ENCODE results near the gene NUP85. TPM values are rescaled to one million over a fixed set of nuclear protein-coding genes. Genes with fewer than 3 reads are reported as not detected.

The NUP85 gene
- total and polyA plus RNA-seq, 4 donors: 40.4 to 69.5 (median 46.1) TPM

DNA sequence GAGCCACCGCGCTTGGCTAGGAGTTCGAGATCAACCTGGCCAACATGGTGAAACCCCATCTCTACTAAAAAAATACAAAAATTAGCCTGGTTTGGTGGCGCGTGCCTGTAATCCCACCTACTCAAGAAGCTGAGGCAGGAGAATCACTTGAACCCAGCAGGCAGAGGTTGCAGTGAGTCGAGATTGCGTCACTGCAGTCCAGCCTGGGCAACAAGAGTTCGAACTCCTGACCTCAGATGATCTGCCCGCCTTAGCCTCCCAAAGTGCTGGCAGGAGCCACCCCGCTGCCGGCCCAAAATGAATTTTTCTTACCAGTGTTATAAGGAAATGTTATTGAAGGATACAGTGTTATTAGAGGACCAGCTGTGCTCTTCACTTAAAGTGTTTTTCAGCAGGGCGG, 2.3 kb downstream of the NUP85 start:
- no peak overlapping the region for H3K9ac ChIP-seq (ENCODE audit: insufficient read depth in 1 of 2, low read length in 2 of 2)
- H3K27ac ChIP-seq (ENCODE audit: low read depth in 1 of 2, low read length in 1 of 2): no peak overlapping the region
- DNase-seq (no peak), ATAC-seq (ENCODE audit: insufficient read depth, low FRiP score) (no peak)
- 80 to 85% methylated on average over 12 of the region's 12 CpGs for WGBS, 2 donors
- TF ChIP-seq CTCF (IDR thresholded peaks at IDR 0.05; ENCODE audit: control extremely low read depth, extremely low read depth): no peak
- no peak overlapping the region for H3K4me3 ChIP-seq
- no peaks in the 10 kb centered on the region for H3K27me3 ChIP-seq (ENCODE audit: control insufficient read depth in 3 of 3, insufficient read depth in 3 of 3, low read length in 2 of 3)
- peaks cover 4 to 19% (median 11%) of the 10 kb centered on the region in 4 donors for H3K36me3 ChIP-seq (ENCODE audit: control insufficient read depth in 4 of 4, insufficient read depth in 4 of 4, low read length in 4 of 4)
- H3K4me1 ChIP-seq (ENCODE audit: control insufficient read depth in 5 of 5, insufficient read depth in 5 of 5, low read length in 5 of 5): peaks cover 0 to 9% (median 0%) of the 10 kb centered on the region in 5 donors
- no peaks in the 10 kb centered on the region for H3K9me3 ChIP-seq (ENCODE audit: control insufficient read depth in 4 of 4, insufficient read depth in 3 of 4, low read length in 3 of 4)

- WGBS, 2 donors: 90 to 95% methylated on average over 9 of the region's 9 CpGs
- Histone ChIP-seq H3K36me3 (ENCODE audit: control insufficient read depth in 4 of 4, insufficient read depth in 4 of 4, low read length in 4 of 4) (peaks cover 8 to 22% (median 14%) of the 10 kb centered on the region in 4 donors), H3K27ac (ENCODE audit: low read depth in 1 of 2, low read length in 1 of 2) (no peak overlapping the region), H3K4me3 (no peak overlapping the region), H3K9me3 (ENCODE audit: control insufficient read depth in 4 of 4, insufficient read depth in 3 of 4, low read length in 3 of 4) (no peaks in the 10 kb centered on the region), H3K9ac (ENCODE audit: insufficient read depth in 1 of 2, low read length in 2 of 2) (no peak overlapping the region), H3K27me3 (ENCODE audit: control insufficient read depth in 3 of 3, insufficient read depth in 3 of 3, low read length in 2 of 3) (no peaks in the 10 kb centered on the region), H3K4me1 (ENCODE audit: control insufficient read depth in 5 of 5, insufficient read depth in 5 of 5, low read length in 5 of 5) (peaks cover 0 to 9% (median 0%) of the 10 kb centered on the region in 5 donors)
- DNase-seq (no peak), ATAC-seq (ENCODE audit: insufficient read depth, low FRiP score) (no peak)
- TF ChIP-seq CTCF (IDR thresholded peaks at IDR 0.05; ENCODE audit: control extremely low read depth, extremely low read depth): no peak
Measured at GRCh38 chr17:75208161-75208560, 2.7 kb downstream of the NUP85 start.

DNA sequence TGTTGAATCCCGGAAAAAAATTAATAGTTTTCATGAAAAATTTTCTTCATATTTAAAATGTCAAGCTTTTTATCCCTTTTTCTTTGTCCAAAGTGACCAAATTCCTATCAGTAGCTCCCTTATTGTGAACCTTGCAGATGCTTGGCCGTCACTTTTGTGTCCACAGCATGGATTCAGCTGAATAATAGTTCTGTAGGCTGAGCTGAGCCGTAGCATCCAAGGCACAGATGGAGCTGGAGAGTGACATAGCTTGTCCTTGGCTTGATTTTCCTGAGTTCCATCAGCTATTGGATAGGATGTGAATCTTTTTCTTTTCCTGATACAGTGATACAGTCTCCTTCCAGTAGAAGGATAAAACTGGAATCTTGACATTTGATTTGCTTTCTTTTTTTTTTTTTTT, 3.6 kb downstream of the NUP85 start:
- H3K36me3 ChIP-seq (ENCODE audit: control insufficient read depth in 4 of 4, insufficient read depth in 4 of 4, low read length in 4 of 4): peaks cover 10 to 28% (median 17%) of the 10 kb centered on the region in 4 donors
- H3K9ac ChIP-seq (ENCODE audit: insufficient read depth in 1 of 2, low read length in 2 of 2): no peak overlapping the region
- H3K4me1 ChIP-seq (ENCODE audit: control insufficient read depth in 5 of 5, insufficient read depth in 5 of 5, low read length in 5 of 5): peaks cover 0 to 9% (median 0%) of the 10 kb centered on the region in 5 donors
- H3K9me3 ChIP-seq (ENCODE audit: control insufficient read depth in 4 of 4, insufficient read depth in 3 of 4, low read length in 3 of 4): no peaks in the 10 kb centered on the region
- H3K27ac ChIP-seq (ENCODE audit: low read depth in 1 of 2, low read length in 1 of 2): no peak overlapping the region
- no peaks in the 10 kb centered on the region for H3K27me3 ChIP-seq (ENCODE audit: control insufficient read depth in 3 of 3, insufficient read depth in 3 of 3, low read length in 2 of 3)
- no peak for DNase-seq
- no peak for ATAC-seq (ENCODE audit: insufficient read depth, low FRiP score)
- TF ChIP-seq CTCF (IDR thresholded peaks at IDR 0.05; ENCODE audit: control extremely low read depth, extremely low read depth): no peak
- WGBS, 2 donors: 85 to 90% methylated on average over 3 of the region's 3 CpGs
- no peak overlapping the region for H3K4me3 ChIP-seq

- WGBS, 2 donors: 93 to 99% methylated on average over 6 of the region's 6 CpGs
- no peak for ATAC-seq (ENCODE audit: insufficient read depth, low FRiP score)
- Histone ChIP-seq H3K9ac (ENCODE audit: insufficient read depth in 1 of 2, low read length in 2 of 2) (no peak overlapping the region), H3K4me1 (ENCODE audit: control insufficient read depth in 5 of 5, insufficient read depth in 5 of 5, low read length in 5 of 5) (no peaks in the 10 kb centered on the region), H3K27ac (ENCODE audit: low read depth in 1 of 2, low read length in 1 of 2) (no peak overlapping the region), H3K36me3 (ENCODE audit: control insufficient read depth in 4 of 4, insufficient read depth in 4 of 4, low read length in 4 of 4) (peaks cover 29 to 46% (median 42%) of the 10 kb centered on the region in 4 donors), H3K9me3 (ENCODE audit: control insufficient read depth in 4 of 4, insufficient read depth in 3 of 4, low read length in 3 of 4) (no peaks in the 10 kb centered on the region), H3K27me3 (ENCODE audit: control insufficient read depth in 3 of 3, insufficient read depth in 3 of 3, low read length in 2 of 3) (no peaks in the 10 kb centered on the region), H3K4me3 (no peak overlapping the region)
- DNase-seq: no peak
- TF ChIP-seq CTCF (IDR thresholded peaks at IDR 0.05; ENCODE audit: control extremely low read depth, extremely low read depth): no peak
Measured at GRCh38 chr17:75218131-75218530, 12.7 kb downstream of the NUP85 start.

Data from lung (tissue), 12 donors.